ENCODE measurements around the gene TAF6.

The TAF6 gene

DNA sequence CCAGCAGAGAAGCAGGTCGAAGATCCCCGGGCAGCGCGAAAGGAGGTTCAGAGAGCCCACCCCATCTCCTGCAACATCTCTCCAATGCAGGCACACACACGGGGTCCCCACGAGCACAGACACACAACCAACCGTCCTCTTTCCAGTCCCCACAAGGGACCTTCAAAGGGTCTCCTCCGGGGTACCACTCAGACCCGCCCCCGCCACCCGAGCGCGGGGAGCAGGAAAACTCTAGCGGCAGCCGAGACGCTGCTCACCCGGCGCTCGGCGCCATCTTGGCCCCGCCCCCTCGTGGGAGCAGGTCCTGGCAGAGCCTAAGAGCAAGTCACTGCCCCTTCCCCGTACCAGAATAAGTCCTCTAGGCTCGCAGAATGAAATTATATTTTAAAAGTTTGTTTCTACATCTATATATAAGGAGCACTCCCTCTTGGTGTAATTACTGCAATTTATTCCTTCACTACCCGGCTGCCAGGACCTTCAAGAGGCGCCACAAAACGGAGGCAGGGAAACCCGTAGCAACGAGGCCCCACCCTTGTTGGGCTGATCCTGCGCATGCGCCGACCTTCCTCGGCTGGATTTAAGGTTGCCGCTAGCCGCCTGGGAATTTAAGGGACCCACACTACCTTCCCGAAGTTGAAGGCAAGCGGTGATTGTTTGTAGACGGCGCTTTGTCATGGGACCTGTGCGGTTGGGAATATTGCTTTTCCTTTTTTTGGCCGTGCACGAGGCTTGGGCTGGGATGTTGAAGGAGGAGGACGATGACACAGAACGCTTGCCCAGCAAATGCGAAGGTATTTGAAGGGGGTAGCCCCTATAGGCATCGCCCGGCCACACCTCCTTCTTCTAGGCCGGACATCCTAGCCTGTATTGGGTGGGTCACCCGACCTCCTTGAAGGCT is at the start of gene TAF6, which contains the start of gene CNPY4:
Gene TAF6, minus strand, starts transcription at position 287 of the 898 bp plus-strand sequence. CDS start 5,149 bp downstream, outside the sequence.
Gene CNPY4, plus strand, starts transcription at position 563 of the 898 bp plus-strand sequence. Its CDS starts 111 bp downstream, at position 674.
- peak; percentile 60 for DNase-seq

DNA sequence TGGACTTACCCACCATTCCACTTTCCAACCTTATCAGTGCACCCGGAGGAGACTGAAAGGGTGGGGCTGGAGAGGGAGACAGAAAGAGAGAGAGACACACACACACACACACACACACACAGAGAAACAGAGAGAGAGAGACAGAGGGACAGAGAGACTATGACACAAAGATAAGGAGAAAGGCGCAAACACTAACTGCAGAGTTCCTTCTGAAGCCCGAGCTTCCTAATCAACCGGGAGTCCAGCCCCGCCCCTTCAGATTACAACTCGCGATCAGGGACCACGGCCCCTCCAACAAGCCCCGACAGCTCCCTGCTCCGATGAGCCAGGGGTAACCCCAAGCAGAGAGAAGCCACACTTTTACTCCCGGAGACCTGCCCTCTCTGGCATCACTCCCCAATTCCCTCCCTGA is 48.8 kb upstream of the TAF6 start:
- no peak for DNase-seq

DNA sequence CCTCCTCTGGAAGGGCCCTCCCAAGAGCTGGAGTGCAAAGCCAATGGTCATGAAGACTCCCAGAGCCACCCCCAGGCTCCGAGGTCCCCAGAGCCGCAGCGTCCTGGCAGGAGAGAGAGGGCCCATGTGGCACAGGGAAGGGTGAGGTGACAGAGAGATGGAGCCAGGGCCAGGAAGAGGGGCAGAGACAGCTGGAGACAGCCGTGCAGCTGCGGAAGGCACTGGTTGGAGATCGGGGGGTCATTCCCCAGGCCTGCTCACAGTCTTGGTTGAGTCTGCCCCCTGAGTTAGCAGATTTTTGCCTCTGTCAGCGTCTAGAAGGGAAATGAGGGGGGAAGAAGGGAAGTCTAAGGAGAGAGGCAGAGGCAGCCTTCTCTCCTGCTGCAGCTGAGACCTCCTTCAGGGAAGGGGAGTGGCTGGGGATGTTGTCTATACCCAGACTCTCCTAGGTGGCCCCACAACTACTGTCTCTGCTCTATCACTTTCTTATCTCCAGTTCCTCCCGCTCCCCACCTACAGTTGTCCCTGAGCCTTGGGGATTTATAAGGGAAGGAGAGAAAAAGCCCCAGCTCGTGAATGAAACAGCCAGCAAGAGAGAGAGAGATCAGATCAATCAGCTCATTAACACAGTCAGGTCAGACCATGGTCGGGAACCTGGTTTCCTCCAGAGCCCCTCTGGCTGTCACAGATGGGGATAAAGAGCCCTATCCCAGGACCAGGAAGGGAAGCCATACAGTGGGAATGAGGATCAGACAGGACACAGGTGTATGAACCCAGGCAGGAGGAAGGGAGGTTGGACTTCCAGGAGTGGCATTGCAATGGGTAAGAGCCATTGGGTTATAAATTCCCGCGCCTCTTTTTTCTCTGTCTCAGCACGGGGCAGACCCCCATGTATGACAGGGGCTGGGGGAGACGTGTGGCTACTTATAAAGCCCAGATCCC is 48.1 kb upstream of the TAF6 start:
- DNase-seq: no peak

DNA sequence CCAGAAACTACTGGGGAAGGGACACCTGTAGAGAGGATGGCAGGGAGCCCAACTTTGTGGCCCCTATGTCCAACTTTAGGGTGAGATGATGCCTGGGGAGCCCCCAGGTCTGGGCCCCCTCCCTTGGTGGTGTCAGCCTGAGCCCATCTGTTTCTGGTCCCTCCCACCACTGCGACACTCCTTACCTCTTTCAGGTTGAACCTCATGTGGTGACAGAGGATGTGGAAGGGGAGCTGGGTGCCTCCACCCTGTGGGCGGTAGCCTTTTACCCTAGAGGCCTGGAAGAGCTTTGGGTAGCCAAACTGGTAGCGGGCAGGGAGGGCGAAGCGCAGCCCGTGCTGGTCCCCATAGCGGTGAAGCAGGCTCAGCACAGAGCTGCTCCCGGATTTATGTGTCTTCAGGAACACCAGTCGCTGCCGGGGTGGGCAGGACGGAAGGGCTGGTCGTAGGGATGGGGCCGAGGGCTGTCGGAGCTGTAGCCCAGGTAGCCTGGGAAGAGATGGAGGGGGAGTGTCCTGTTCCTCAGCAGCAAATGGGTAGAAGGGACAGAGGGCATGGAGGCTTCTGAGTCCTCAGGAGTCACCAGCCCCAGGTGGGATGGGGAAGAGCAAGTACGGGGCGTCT is 47.3 kb upstream of the TAF6 start:
- DNase-seq: no peak

DNA sequence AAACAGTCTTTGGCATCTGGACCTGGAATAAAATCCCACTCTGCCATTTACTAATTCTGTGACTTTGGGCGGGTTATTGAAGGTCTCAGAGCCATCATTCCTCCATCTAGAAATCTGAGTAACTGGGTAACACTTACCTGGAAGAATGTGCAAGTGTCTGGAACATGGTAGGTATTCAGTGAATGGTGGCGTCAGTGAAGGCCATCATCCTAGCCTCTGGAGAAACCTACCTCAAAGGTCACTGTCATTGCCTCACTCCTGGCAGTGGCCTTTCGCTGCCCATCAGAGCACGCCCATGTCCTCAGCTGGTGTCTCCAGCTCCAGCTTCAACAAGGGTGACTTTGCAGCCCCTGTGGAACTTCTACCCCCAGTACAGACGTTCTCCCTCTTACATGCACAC is 44.7 kb upstream of the TAF6 start:
- DNase-seq: no peak

DNA sequence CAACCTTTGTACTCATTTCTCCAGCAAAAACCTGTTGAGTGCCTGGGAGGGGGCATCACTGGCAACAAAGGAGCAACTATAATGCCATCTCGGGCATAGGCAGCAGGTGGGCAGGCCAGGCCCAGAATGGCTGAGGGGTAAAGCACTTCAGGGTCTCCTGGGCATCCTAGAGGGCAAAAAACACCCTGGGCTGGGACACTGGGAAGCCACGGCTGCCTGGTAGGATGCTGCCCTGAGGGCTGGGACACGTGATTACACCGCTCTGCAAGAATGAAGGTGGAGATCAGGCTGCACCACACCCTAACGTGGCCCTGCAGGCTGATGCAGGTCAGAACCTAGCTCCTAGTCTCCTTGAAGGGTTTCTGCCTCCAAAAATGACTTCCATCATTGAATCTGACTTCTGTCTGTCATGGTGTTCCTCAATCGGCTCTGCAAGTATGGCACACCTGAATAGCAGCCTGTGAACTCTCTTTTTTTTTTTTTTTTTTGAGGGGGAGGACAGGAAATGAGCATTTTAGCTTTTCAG is 43.9 kb upstream of the TAF6 start:
- DNase-seq: no peak

DNA sequence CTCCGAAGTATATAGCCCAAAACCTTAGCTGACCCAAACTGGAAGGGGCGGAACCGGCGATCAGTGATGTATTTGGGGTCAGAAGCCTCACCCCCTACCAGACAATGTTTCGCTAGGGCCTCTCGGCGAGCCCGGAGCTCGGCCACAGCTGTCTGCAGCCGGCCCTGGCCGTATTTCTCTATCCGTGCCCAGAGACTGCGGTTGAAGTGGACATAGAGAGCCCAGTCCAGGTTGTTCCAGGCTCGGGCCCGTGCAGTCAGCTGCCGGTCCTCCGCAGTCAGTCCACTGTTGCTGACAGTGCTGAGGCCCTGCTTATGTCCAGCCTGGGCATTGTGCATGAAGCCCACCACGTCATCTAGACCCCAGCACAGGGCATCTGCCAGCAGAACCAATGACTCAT is 40.9 kb upstream of the TAF6 start:
- DNase-seq: no peak

DNA sequence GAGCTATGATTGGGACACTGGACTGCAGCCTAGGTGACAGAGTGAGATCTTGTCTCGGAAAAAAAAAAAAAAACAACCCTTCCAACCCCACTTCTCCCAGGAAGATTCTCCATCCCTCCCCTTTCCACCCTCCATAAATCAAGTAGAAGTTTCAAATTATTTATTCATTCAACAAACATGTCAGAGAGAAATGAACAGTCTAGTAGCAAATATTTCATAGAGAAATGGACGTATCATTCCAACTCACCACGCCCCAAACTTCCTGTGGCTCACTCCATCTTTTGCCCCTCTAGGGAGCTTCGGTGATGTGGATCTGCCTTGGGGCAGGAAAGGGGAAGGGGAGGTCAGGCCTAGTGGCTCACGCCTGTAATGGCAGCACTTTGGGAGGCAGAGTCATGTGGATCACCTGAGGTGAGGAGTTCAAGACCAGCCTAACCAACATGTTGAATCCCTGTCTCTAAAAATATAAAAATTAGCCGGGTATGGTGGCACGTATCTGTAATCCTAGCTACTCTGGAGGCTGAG is 40.0 kb upstream of the TAF6 start:
- no peak for DNase-seq

DNA sequence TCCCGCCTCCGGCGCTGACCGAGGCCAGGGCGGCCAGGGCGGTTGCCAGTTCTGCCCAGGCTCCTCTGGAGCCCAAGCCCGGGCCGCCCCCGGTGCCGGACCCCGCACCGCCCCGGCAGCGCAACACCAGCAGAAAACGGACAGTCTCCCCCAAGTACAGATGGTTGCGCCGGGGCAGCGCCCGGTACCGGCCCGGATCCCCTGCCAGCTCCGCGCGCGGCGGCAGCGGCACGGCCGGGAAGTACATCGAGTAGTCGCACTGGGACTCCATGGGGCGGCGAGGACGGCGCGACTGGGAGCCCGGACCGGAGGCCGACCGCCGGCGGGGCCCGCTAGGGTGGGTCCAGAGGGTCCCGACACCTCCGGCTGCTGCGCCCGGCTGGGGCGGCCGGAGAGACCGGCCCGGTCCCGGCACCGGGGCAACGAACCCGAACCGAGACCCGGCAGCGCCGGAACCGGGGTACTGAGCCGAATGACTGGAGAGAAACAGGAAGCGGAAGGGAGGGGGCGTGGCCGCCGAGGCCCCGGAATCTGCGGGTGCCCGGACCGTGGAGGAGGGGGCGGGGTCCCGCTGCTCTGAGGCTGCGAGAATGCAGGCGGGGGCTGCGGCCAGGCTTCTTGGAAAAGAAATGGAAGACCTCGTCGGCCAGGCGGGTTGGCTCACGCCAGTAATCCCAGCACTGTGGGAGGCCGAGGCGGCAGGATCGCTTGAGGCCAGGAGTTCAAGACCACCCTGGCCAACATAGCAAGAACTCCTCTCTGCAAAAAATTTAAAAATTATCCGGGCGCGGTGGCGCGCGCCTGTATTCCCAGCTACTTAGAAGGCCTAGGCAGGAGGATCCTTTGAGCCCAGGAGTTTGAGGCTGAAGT is 39.3 kb upstream of the TAF6 start, which contains the start of gene TRAPPC14:
Gene TRAPPC14, minus strand, starts transcription at position 495 of the 870 bp plus-strand sequence. Its CDS starts 224 bp downstream, at position 271.
- peak; percentile 7 for DNase-seq

DNA sequence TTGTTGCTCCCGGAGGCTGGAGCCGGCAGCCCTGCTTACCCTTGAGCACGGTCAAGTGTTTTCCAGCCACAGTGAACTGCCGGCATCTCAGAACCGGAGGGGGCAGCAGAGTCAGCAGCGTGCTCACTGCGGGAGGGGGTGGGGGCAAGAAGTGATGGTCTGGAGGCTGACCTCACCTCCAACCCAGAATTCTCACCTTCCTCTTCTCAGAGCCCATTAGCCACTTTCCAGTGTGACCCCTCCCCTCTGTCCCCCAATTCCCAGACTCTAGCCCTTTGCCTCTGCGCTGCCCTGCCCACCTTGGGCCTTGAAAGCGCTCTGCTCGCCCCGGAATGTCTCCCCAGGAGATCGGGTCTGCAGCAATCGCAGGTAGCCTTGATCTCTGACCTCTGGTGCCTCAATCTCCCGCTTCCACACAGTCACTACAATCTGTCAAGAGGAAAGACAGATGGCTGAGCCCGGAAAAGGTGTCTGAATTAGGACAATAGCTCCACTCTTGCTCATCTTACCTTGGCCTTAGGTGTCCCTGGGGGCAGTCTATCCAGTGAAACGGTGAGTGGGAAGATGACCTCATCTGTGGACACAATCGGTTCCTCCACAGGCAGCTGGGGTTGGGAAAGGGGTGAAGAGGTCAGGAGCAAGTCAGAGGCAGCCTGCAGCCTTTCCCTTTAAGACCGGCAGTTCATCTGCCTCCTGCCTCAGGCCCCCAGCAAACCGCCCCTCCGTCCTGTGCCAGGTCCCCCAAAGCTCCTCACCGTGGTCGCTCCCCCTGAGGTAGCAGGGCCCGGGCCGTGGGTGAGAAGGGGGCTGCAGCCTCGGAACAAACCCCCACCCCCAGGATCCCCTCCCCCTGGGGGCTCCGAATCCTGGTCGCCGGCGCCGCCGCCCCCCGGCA is 38.4 kb upstream of the TAF6 start:
- DNase-seq: no peak

DNA sequence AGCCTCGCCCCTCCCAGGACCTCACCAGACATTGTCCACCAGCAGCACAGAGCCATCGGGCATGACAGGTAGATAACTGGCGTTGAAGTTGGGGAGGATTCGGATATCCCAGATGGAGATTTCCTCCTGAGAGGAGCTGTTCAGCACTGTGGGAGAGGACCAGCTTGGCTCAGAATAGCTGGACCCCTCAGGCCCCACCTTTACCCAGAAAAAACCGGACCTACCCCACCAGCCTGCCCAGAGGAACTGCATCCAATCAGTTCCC is 37.8 kb upstream of the TAF6 start:
- no peak for DNase-seq

DNA sequence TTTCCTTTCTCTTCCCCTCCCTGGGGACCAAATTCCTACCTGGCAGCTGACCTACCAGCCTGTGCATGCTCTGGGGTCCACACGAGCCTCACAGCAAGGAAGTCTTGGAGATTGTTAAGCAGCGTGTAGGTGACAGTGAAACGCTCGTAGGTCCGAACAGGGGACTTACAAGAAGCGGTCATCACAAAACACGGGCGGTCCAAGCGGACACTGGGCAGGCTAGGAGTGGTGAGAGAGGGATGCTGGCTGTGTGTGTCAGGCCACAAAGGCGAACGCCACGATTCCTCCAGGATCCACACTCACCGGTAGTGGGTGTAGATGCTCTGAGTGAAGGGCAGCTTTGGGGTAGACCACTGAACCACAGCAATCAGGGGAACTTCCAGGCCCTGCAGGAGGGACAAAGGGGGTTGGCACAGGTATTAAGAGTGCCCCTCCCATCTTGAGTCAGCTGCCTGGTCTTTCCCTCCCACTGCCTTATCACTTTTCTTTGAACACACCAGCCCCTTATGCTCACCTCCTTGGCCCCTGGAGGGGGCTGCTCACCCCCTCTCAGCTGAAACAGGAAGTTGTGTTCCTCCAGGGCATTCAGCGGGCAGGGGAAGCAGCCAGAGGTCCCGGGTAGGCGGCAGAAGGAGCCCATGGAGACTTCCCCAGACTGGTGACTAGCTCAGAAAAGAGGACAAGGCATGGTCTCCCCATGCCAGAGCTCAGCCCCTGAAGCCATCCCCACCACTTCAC is 37.3 kb upstream of the TAF6 start:
- DNase-seq: no peak

DNA sequence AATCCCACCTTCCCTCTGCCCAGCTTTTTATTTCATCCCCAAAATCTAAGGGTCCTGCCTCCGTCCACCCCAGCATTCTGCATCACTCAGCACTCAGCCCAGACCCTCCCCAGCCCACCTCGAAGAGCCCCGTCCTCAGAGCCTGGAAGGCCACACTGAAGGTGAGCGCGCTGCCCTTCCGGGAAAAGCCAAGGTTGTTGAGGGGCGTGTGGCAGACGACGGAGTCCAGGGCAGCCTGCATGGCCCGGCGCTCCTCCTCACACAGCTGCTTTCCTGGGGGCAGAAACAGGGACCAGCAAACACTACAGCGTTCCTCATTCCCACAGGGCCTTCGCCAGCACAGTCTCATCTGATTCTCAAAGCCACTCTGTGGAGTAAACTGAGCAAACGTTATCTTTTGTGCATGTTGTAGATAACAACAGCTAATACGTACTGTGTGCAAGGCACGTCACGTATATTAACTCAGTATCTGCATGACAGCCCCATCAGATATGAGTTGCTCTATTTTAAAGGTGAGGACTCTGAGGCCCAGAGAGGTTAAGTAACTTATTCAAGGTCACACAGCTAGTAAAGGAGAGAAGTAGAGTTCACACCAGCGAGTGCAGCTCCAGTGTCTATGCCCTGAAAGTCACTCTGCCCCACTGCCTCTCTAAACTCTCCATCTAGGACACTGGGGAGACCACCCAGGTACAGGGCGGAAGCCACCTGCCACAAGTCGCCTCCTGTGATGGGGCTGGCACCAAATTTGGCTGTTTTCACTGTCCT is 36.6 kb upstream of the TAF6 start:
- DNase-seq: no peak

DNA sequence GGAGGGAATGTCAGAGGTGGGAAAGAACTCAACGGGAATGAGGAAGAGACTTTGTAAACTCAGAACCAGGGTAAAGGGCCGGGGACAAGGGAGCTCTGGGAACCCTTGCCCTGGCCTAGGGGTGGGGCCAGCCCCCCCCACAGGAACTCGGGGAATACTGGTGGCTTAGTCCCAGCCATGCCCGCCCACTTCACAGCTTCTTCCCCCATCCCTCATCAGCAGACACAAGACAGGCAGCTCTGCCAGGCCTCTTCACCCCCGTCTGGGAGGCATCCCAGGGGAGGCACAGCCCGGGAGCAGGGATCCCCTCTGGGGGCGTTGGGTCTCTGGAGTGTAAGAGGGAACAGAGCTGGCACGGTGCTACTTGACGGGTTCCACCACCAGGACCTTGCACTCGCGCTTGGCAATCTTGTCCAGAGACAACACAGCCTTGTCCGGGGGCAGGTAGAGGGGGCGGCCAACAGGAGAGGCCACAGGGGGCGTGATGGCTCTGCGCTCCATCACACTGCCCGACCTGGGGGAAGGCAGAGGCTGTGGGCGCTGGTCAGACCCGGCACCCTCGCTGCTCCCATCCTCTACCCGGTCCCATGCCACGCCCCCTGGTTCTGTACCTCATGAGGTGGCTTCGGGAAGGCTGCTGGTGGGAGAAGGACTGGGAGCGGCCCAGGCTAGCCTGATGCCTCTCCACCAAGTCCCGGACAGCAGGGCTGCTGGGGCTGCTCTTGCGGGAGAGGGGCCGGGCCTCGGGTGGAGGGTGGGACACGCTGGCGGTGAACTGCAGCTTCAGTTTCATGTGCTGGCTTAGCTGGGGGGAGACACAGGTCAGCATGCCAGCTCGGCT is 35.7 kb upstream of the TAF6 start:
- no peak for DNase-seq

DNA sequence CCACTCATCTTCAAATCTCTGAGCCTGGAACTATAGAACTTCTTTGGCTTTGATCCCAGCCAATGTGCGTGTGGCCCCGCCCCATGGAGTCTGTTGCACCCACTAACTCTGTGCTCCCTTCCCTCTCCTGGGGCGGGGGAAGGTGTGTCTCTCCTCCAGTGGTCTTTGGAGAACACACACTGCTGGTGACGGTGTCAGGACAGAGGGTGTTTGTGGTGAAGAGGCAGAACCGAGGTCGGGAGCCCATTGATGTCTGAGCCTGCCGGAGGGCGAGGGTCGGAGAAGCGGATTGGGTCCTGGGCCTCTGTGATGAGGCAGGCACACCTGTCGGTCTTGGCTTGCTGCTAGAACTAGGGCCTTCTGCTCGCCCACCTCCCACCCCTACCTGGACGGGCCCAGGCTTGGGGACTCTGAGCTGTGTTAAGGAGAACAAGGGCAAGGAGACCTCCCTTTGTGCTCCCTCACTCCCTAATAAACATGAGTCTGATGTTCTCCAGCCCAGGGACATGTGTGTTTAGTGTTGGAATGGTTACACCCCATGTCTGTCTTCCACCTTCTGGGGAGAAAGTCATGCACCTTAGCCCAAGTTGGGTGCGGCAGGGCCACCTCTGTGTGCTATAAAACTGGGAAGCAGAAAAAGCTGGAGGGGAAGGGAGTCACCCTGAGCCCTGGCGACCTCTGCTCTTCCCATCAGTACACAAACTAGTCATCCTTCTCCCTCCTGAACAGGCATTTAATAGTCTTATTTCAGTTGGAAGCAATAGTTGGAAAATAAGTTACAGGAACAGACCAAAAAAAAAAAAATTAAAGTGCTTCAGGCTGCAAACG is 34.8 kb upstream of the TAF6 start:
- no peak for DNase-seq

DNA sequence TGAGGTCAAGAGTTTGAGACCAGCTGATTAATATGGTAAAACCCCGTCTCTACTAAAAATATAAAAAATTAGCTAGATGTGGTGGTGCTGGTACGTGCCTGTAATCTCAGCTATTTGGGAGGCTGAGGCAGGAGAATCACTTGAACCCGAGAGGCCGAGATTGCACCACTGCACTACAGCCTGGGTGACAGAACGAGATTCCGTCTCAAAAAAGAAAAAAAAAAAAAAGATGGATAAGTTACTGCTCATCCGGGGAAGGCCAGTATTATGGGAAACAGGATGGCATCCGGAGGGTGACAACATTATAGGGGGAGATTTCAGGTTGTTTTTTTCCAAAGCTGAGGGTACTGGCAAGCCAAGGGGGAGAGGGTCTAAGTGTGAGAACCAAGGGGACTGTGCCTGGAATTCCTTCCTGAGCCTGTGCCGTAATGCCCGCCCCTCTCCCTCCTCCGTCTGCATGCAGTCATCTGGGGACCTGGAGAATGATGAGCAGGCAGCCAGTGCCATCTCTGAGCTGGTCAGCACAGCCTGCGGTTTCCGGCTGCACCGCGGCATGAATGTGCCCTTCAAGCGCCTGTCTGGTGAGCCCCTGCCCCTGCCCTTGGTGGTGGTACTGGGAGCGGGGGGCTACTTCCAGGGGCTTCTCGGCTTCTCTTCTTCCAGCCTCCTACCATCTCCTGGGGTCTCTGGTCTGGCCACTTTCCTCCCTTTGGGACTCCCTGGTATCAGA is 33.9 kb upstream of the TAF6 start:
- DNase-seq: no peak

All from KG1 (cell line).